CD4-positive, alpha-beta T cell treated with Interleukin-15 for 1 hour (primary cell): ENCODE data around the gene LRMDA.

ENCODE experiments used
- DNase-seq: peaks from one replicate; pipeline ENCODE4 v3.0.0-alpha.2; 2020

Gene LRMDA

GRCh38 chr10:75477680-75478079, 46.3 kb downstream of the LRMDA start:
- DNase-seq: no peak

GRCh38 chr10:75480374-75480773, 49.0 kb downstream of the LRMDA start:
- DNase-seq: no peak

- DNase-seq: no peak
These were observed 51.8 kb downstream of the LRMDA start for GRCh38 chr10:75483188-75483587.

GRCh38 chr10:75484717-75485116, 53.3 kb downstream of the LRMDA start:
- DNase-seq: no peak

GRCh38 chr10:75486591-75486990, 55.2 kb downstream of the LRMDA start:
- no peak for DNase-seq

GRCh38 chr10:75487087-75487754, 55.8 kb downstream of the LRMDA start:
- no peak for DNase-seq

GRCh38 chr10:75487755-75488125, 56.3 kb downstream of the LRMDA start:
- DNase-seq: no peak

- no peak for DNase-seq
These were observed 60.9 kb downstream of the LRMDA start for GRCh38 chr10:75492173-75492925.

GRCh38 chr10:75493464-75493863, 62.0 kb downstream of the LRMDA start:
- DNase-seq: no peak

GRCh38 chr10:75495434-75496190, 64.2 kb downstream of the LRMDA start:
- DNase-seq: no peak

- DNase-seq: no peak
These were observed 64.8 kb downstream of the LRMDA start for GRCh38 chr10:75496191-75496567.

- DNase-seq: no peak
These were observed 66.8 kb downstream of the LRMDA start for GRCh38 chr10:75497997-75498883.

- no peak for DNase-seq
These were observed 67.5 kb downstream of the LRMDA start for GRCh38 chr10:75498884-75499350.

GRCh38 chr10:75499556-75500160, 68.2 kb downstream of the LRMDA start:
- no peak for DNase-seq

GRCh38 chr10:75502389-75502788, 71.0 kb downstream of the LRMDA start:
- no peak for DNase-seq

- no peak for DNase-seq
These were observed 71.4 kb downstream of the LRMDA start for GRCh38 chr10:75502838-75503237.

GRCh38 chr10:75505293-75505692, 73.9 kb downstream of the LRMDA start:
- no peak for DNase-seq

- no peak for DNase-seq
These were observed 74.5 kb downstream of the LRMDA start for GRCh38 chr10:75505840-75506506.

GRCh38 chr10:75506930-75507329, 75.5 kb downstream of the LRMDA start:
- no peak for DNase-seq

GRCh38 chr10:75507469-75507868, 76.0 kb downstream of the LRMDA start:
- DNase-seq: no peak

- DNase-seq: no peak
These were observed 76.9 kb downstream of the LRMDA start for GRCh38 chr10:75508239-75508813.
